Measurements from ENCODE around the gene ADGRD2.
A peak's percentile ranks its signal among the peaks of the same experiment; 100 is the strongest.

ADGRD2 gene

GRCh38 chr9:124439086-124439485 is 11.2 kb upstream of the ADGRD2 start:
- DNase-seq: no peak

- DNase-seq: no peak
Measured at GRCh38 chr9:124439686-124440243, 10.5 kb upstream of the ADGRD2 start.

GRCh38 chr9:124440786-124441185 is 9.5 kb upstream of the ADGRD2 start:
- DNase-seq: no peak

- DNase-seq: no peak
Measured at GRCh38 chr9:124441291-124441690, 9.0 kb upstream of the ADGRD2 start.

GRCh38 chr9:124442379-124442778 is 7.9 kb upstream of the ADGRD2 start:
- DNase-seq: no peak

GRCh38 chr9:124442826-124443225 is 7.4 kb upstream of the ADGRD2 start:
- no peak for DNase-seq

GRCh38 chr9:124443625-124444024 is 6.6 kb upstream of the ADGRD2 start:
- no peak for DNase-seq

- DNase-seq: no peak
Measured at GRCh38 chr9:124444166-124444565, 6.1 kb upstream of the ADGRD2 start.

GRCh38 chr9:124447297-124447661 is 3.0 kb upstream of the ADGRD2 start:
- DNase-seq: no peak

- no peak for DNase-seq
Measured at GRCh38 chr9:124448019-124448418, 2.2 kb upstream of the ADGRD2 start.

- DNase-seq: no peak
Measured at GRCh38 chr9:124449381-124450151, 685 bp upstream of the ADGRD2 start.

GRCh38 chr9:124450931-124451661 is 845 bp downstream of the ADGRD2 start:
- no peak for DNase-seq

- DNase-seq: no peak
Measured at GRCh38 chr9:124452326-124452725, 2.1 kb downstream of the ADGRD2 start.

- DNase-seq: no peak
Measured at GRCh38 chr9:124452841-124453585, 2.8 kb downstream of the ADGRD2 start.

GRCh38 chr9:124453586-124454191 is 3.4 kb downstream of the ADGRD2 start:
- DNase-seq: peak; percentile 85

- no peak for DNase-seq
Measured at GRCh38 chr9:124454296-124454695, 4.0 kb downstream of the ADGRD2 start.

GRCh38 chr9:124454791-124455443 is 4.7 kb downstream of the ADGRD2 start:
- no peak for DNase-seq

- no peak for DNase-seq
Measured at GRCh38 chr9:124455820-124456219, 5.6 kb downstream of the ADGRD2 start.

GRCh38 chr9:124456341-124457078 is 6.3 kb downstream of the ADGRD2 start:
- no peak for DNase-seq

- no peak for DNase-seq
Measured at GRCh38 chr9:124457079-124457886, 7.0 kb downstream of the ADGRD2 start.
